HepG2 (cell line): ENCODE data around the gene VPS4A. TPM values are rescaled to one million over a fixed set of nuclear protein-coding genes. Genes with fewer than 3 reads are reported as not detected.

Source experiments
- ATAC-seq: fragments of 200-7000 bp; cut with Tn5 transposase; 3 replicates; pipeline ENCODE4 v1.9.1; 2020; ENCODE audit warnings: mild to moderate bottlenecking, moderate library complexity
- BruUV-seq: library from RNA; stranded (reverse); fragments of 400-500 nt; replicated peaks from 2 replicates; lab custom pipeline; 2021; lab: Mats Ljungman, UMichigan
- CTCF ChIA-PET: fragments of 300-600 bp; formaldehyde crosslinking; extraction: SDS; loops from one replicate; lab custom pipeline; 2021; ENCODE audit warnings: low total read pairs, inconsistent platforms, low intra/inter-chr PET ratio; lab: Yijun Ruan, JAX
- POLR2A ChIA-PET: fragments of 350-600 bp; sonication (Branson Sonifier 250); formaldehyde crosslinking; loops from one replicate; lab custom pipeline; 2020; ENCODE audit warnings: antibody characterized with exemption, inconsistent platforms; lab: Yijun Ruan, JAX
- DNase-seq: peaks from one replicate; pipeline ENCODE4 v3.0.0-alpha.2; 2015; ENCODE audit warnings: low spot score
- FAIRE-seq: peaks from 3 replicates; lab custom pipeline; 2011; peaks lifted over from hg19 to GRCh38; lab: Jason Lieb, UNC
- H2AFZ ChIP-seq: one replicate; pipeline ENCODE4 v1.6.1; 2011; ENCODE audit warnings: low read length, inconsistent platforms
- H3K27ac ChIP-seq: fragments of 300-600 bp; 3 replicates; pipeline ENCODE4 v1.8.0; 2011; ENCODE audit warnings: mixed run types, mild to moderate bottlenecking, mixed read lengths, low read length, inconsistent platforms; ENCODE audit not compliant: insufficient read depth; ENCODE audit errors: extremely low read length
- H3K27me3 ChIP-seq, 2 experiments: fragments of 200-600 bp in 1 of 2; 2 replicates in 1 of 2; 3 replicates in 1 of 2; pipeline versions ENCODE4 v1.6.0 to v1.8.0; 2011; ENCODE audit warnings: low read length in 2 of 2, mild to moderate bottlenecking in 2 of 2, moderate library complexity in 2 of 2, inconsistent platforms in 1 of 2; ENCODE audit not compliant: insufficient read depth in 2 of 2, control insufficient read depth in 1 of 2
- H3K36me3 ChIP-seq, 2 experiments: fragments of 200-600 bp in 1 of 2; replicated peaks in 1 of 2; 2 replicates in 1 of 2; 3 replicates in 1 of 2; pipeline versions ENCODE4 v1.5.1 to v1.8.0; 2011; ENCODE audit warnings: low read length in 2 of 2, inconsistent platforms in 1 of 2; ENCODE audit not compliant: insufficient read depth in 2 of 2, control insufficient read depth in 1 of 2
- H3K4me1 ChIP-seq: 2 replicates; pipeline ENCODE4 v1.5.1; 2012; ENCODE audit warnings: low read length, inconsistent platforms; ENCODE audit not compliant: insufficient read depth
- H3K4me2 ChIP-seq: 2 replicates; pipeline ENCODE4 v1.6.0; 2011; ENCODE audit warnings: low read depth, low read length, inconsistent platforms
- H3K4me3 ChIP-seq, 3 experiments: fragments of 200-600 bp in 1 of 3; sonication (generic), shearing (Covaris generic) in 1 of 3; replicated peaks in 1 of 3; 2 replicates each; pipeline ENCODE4 v1.5.1; 2011 to 2016; ENCODE audit warnings: low read length in 3 of 3, inconsistent platforms in 2 of 3, low read depth in 2 of 3, mild to moderate bottlenecking in 2 of 3, control low read depth in 1 of 3, mixed read lengths in 1 of 3; ENCODE audit not compliant: insufficient read depth in 1 of 3
- H3K79me2 ChIP-seq: one replicate; pipeline ENCODE4 v1.6.1; 2011; ENCODE audit warnings: low read length, inconsistent platforms; ENCODE audit not compliant: insufficient read depth
- H3K9ac ChIP-seq: 2 replicates; pipeline ENCODE4 v1.6.0; 2011; ENCODE audit warnings: mild to moderate bottlenecking, low read depth, low read length, inconsistent platforms; ENCODE audit not compliant: insufficient read depth
- H3K9me3 ChIP-seq: 2 replicates; pipeline ENCODE4 v1.5.1; 2012; ENCODE audit warnings: mild to moderate bottlenecking, low read length
- H4K20me1 ChIP-seq: 2 replicates; pipeline ENCODE4 v1.6.0; 2011; ENCODE audit warnings: inconsistent platforms, mild to moderate bottlenecking, low read length, moderate library complexity; ENCODE audit not compliant: insufficient read depth
- BHLHE40 ChIP-seq: IDR thresholded peaks from 2 replicates; pipeline ENCODE4 v1.6.1; 2011; ENCODE audit warnings: low read length, improper control_type of control experiment
- DDIT3 ChIP-seq: sonication (generic); formaldehyde crosslinking; IDR thresholded peaks from 2 replicates; pipeline ENCODE4 v1.4.0; 2020; ENCODE audit warnings: mild to moderate bottlenecking, missing genetic modification reagents
- ELF3 ChIP-seq: IDR thresholded peaks from 2 replicates; pipeline ENCODE4 v1.6.1; 2016; ENCODE audit warnings: missing genetic modification reagents, missing compliant biosample characterization
- ETV5 ChIP-seq: IDR thresholded peaks from 2 replicates; pipeline ENCODE4 v1.6.1; 2018; ENCODE audit warnings: missing biosample characterization, missing genetic modification reagents, inconsistent platforms, borderline replicate concordance
- ISX ChIP-seq: sonication (generic); formaldehyde crosslinking; conservative IDR thresholded peaks from 2 replicates; pipeline ENCODE4 v1.5.0; 2020; ENCODE audit warnings: missing genetic modification reagents
- KLF12 ChIP-seq: sonication (generic); formaldehyde crosslinking; IDR thresholded peaks from 2 replicates; pipeline ENCODE4 v1.4.0; 2020; ENCODE audit warnings: missing genetic modification reagents, borderline replicate concordance
- MYPOP ChIP-seq: sonication (generic); formaldehyde crosslinking; IDR thresholded peaks from 2 replicates; pipeline ENCODE4 v1.8.1; 2023; ENCODE audit warnings: mild to moderate bottlenecking, moderate library complexity, missing genetic modification reagents
- NCOR1 ChIP-seq: fragments of 200-600 bp; sonication (generic); IDR thresholded peaks from 2 replicates; pipeline ENCODE4 v1.7.0; 2017; ENCODE audit warnings: antibody characterized with exemption, low read length, borderline replicate concordance
- NR1H2 ChIP-seq: sonication (generic); formaldehyde crosslinking; IDR thresholded peaks from 2 replicates; pipeline ENCODE4 v1.8.1; 2022; ENCODE audit warnings: low read depth, missing genetic modification reagents, borderline replicate concordance
- TEF ChIP-seq: sonication (generic); formaldehyde crosslinking; IDR thresholded peaks from 2 replicates; pipeline ENCODE4 v1.5.0; 2020; ENCODE audit warnings: missing genetic modification reagents
- ZC3H4 ChIP-seq: sonication (generic); formaldehyde crosslinking; IDR thresholded peaks from 2 replicates; pipeline ENCODE4 v1.4.0; 2020; ENCODE audit warnings: missing genetic modification reagents, borderline replicate concordance
- ZNF326 ChIP-seq: sonication (generic); formaldehyde crosslinking; IDR thresholded peaks from 2 replicates; pipeline ENCODE4 v1.4.0; 2020; ENCODE audit warnings: missing genetic modification reagents, borderline replicate concordance
- ZNF337 ChIP-seq: sonication (generic); formaldehyde crosslinking; IDR thresholded peaks from 2 replicates; pipeline ENCODE4 v1.5.1; 2020; ENCODE audit warnings: missing genetic modification reagents, low read depth, mild to moderate bottlenecking, borderline replicate concordance
- ZNF446 ChIP-seq: sonication (generic); formaldehyde crosslinking; IDR thresholded peaks from 2 replicates; pipeline ENCODE4 v1.5.0; 2020; ENCODE audit warnings: mild to moderate bottlenecking, missing genetic modification reagents
- ZNF564 ChIP-seq: sonication (generic); formaldehyde crosslinking; IDR thresholded peaks from 2 replicates; pipeline ENCODE4 v1.8.1; 2023; ENCODE audit warnings: mild to moderate bottlenecking, missing genetic modification reagents
- ZNF570 ChIP-seq: sonication (generic); formaldehyde crosslinking; IDR thresholded peaks from 2 replicates; pipeline ENCODE4 v1.4.0; 2020; ENCODE audit warnings: mild to moderate bottlenecking, missing genetic modification reagents, borderline replicate concordance
- ZNF768 ChIP-seq: sonication (generic); formaldehyde crosslinking; IDR thresholded peaks from 2 replicates; pipeline ENCODE4 v1.4.0; 2020; ENCODE audit warnings: missing genetic modification reagents
- WGBS: methylation state at CpG from one replicate; pipeline ENCODE4 v1.1.6; 2017; ENCODE audit warnings: low lambda C conversion rate; 5-methylcytosine and 5-hydroxymethylcytosine counted together
- in situ Hi-C: cut with HindIII; loops from 2 replicates; pipeline ENCODE4 v1.10.0; 2017; ENCODE audit warnings: low pct_unique_long_range_greater_than_20kb; ENCODE audit not compliant: extremely low pct_ligation_motif_present
- intact Hi-C: fragments of 100-400 bp; cut with micrococcal nuclease; formaldehyde crosslinking; loops from one replicate; pipeline ENCODE4 v1.10.0; 2022; ENCODE audit not compliant: unreplicated experiment
- polyA plus RNA-seq, 8 experiments: library from polyadenylated mRNA; depleted of rRNA in 3 of 8; stranded (reverse) in 7 of 8; unstranded in 1 of 8; fragments of >200 nt; fragmentation: Illumina TruSeq in 4 of 8; extraction: Trizol in 4 of 8; gene quantifications; 2 replicates each; pipeline versions ENCODE4 v1.2.1 to v1.2.3, GENCODE V29; 2011 to 2016; ENCODE audit warnings: low read depth in 4 of 8, missing spikeins in 1 of 8, mixed read lengths in 1 of 8; ENCODE audit not compliant: insufficient read depth in 1 of 8
- total RNA-seq, 5 experiments: library from RNA; depleted of rRNA; stranded (reverse); fragments of >200 nt; fragmentation: Illumina TruSeq; extraction: Trizol; gene quantifications; 2 replicates each; pipeline ENCODE4 v1.2.3, GENCODE V29; 2016; ENCODE audit warnings: low read depth in 1 of 5

VPS4A gene
- total and polyA plus RNA-seq, 2 of the 13 experiments (the other 11 are each of a cell fraction or from before 2014, with no cell fraction given), result 13.2 to 27.9 TPM

- no peaks in the 10 kb centered on the region for H3K27me3 ChIP-seq
- in situ Hi-C loops, result no loop called here
- peak overlapping the region; percentile 74 to 96 (median 81) for H3K4me3 ChIP-seq
- 1% methylated on average over 38 of the region's 59 CpGs for WGBS
- peaks cover 24% of the 10 kb centered on the region for H3K79me2 ChIP-seq
- BruUV-seq, result TSS peak; percentile 52
- FAIRE-seq (peak; percentile 91), DNase-seq (peak; percentile 65), ATAC-seq (peak; percentile 75)
- H3K9ac ChIP-seq, result peak overlapping the region; percentile 84
- H4K20me1 ChIP-seq, result 0 out of 2 replicates have a peak, but pooled peaks cover 4% of the 10 kb centered on the region
- peaks cover 34% of the 10 kb centered on the region for H3K4me1 ChIP-seq
- H3K4me2 ChIP-seq, result peak overlapping the region; percentile 94
- ChIA-PET CTCF (interaction anchor here (1.5 kb wide), 1 partner anchor 28 kb away, joined by 10 read pairs; the partner anchor contains the start of genes COG8 and NIP7), POLR2A (interaction anchor here (0.8 to 3.0 kb wide), 8 partner anchors 12 to 253 kb away, joined by 3 to 16 read pairs (median 4); partner anchors contain the start of genes COG8, PDF, SNTB2 and TMED6)
- intact Hi-C loops, result loop anchor here (2.0 kb wide), 1 partner anchor 15 kb away; no protein-coding TSS in a partner anchor
- peak overlapping the region; percentile 66 for H3K27ac ChIP-seq
- H2AFZ ChIP-seq, result no peak overlapping the region
- H3K36me3 ChIP-seq, result peaks cover 18 to 21% of the 10 kb centered on the region in 2 experiments; a peak in 4 of 5 replicates
- no peaks in the 10 kb centered on the region for H3K9me3 ChIP-seq
- peak; percentile 44; the same call in 1 of the 2 replicates for TF ChIP-seq ZNF446 (CRISPR knock-in tag)
- 0 out of 2 replicates have a peak, but pooled peaks have one; percentile 2 for TF ChIP-seq ETV5 (CRISPR knock-in tag)
- no peak for TF ChIP-seq NCOR1
- TF ChIP-seq MYPOP (CRISPR knock-in tag), result no peak; the same call in none of the 2 replicates
- TF ChIP-seq ZNF570 (CRISPR knock-in tag), result no peak
- no peak for TF ChIP-seq ELF3 (CRISPR knock-in tag)
- TF ChIP-seq ZC3H4, result no peak
- TF ChIP-seq NR1H2 (CRISPR knock-in tag), result no peak
- no peak for TF ChIP-seq BHLHE40
- no peak for TF ChIP-seq ISX
- no peak; the same call in 1 of the 2 replicates for TF ChIP-seq ZNF768 (CRISPR knock-in tag)
- no peak for TF ChIP-seq DDIT3 (CRISPR knock-in tag)
- no peak for TF ChIP-seq TEF (CRISPR knock-in tag)
- TF ChIP-seq ZNF337, result no peak
- no peak for TF ChIP-seq ZNF326 (CRISPR knock-in tag)
- TF ChIP-seq ZNF564 (CRISPR knock-in tag), result 0 out of 2 replicates have a peak, but pooled peaks have one; percentile 3
- TF ChIP-seq KLF12 (CRISPR knock-in tag), result peak; percentile 41; the same call in 1 of the 2 replicates
These were observed 610 bp downstream of the VPS4A start for GRCh38 chr16:69311533-69312387.
